Thyroid gland (tissue), 4 donors: ENCODE measurements around the gene HHAT.

Experiments used
- POLR2A ChIP-seq, 2 donors: fragments of 450-650 bp; IDR thresholded peaks; one replicate each; pipeline ENCODE4 v1.6.1; 2017; ENCODE audit warnings: antibody characterized with exemption in 2 of 2, mild to moderate bottlenecking in 2 of 2, moderate library complexity in 1 of 2
- TF ChIP-seq, protein P1 (sequence below), 6 experiments: fragments of 200-600 bp in 3 of 6; fragments of 450-650 bp in 3 of 6; sonication (generic) in 3 of 6; IDR thresholded peaks; one replicate each; pipeline ENCODE4 v1.5.1; 2016 to 2019; ENCODE audit warnings: antibody characterized with exemption in 6 of 6, mild to moderate bottlenecking in 2 of 6, inconsistent platforms in 1 of 6, moderate library complexity in 1 of 6

- TF ChIP-seq, protein P1, sequence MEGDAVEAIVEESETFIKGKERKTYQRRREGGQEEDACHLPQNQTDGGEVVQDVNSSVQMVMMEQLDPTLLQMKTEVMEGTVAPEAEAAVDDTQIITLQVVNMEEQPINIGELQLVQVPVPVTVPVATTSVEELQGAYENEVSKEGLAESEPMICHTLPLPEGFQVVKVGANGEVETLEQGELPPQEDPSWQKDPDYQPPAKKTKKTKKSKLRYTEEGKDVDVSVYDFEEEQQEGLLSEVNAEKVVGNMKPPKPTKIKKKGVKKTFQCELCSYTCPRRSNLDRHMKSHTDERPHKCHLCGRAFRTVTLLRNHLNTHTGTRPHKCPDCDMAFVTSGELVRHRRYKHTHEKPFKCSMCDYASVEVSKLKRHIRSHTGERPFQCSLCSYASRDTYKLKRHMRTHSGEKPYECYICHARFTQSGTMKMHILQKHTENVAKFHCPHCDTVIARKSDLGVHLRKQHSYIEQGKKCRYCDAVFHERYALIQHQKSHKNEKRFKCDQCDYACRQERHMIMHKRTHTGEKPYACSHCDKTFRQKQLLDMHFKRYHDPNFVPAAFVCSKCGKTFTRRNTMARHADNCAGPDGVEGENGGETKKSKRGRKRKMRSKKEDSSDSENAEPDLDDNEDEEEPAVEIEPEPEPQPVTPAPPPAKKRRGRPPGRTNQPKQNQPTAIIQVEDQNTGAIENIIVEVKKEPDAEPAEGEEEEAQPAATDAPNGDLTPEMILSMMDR (IDR thresholded peaks at IDR 0.05), result no peak
- no peak for TF ChIP-seq POLR2A (IDR thresholded peaks at IDR 0.05)
These were observed 258.1 kb downstream of the HHAT start for GRCh38 chr1:210586771-210587170.
